K562 (cell line): ENCODE data around the gene UBE2D2. TPM values are rescaled to one million over a fixed set of nuclear protein-coding genes. Genes with fewer than 3 reads are reported as not detected.

ENCODE experiments used
- ARNT ChIP-seq, 2 experiments: fragments of 450-650 bp; IDR thresholded peaks; 2 replicates each; pipeline ENCODE4 v1.6.1; 2016; ENCODE audit warnings: mild to moderate bottlenecking in 1 of 2
- BCL6 ChIP-seq: fragments of 250-450 bp; sonication (Bioruptor Pico); IDR thresholded peaks from 2 replicates; pipeline ENCODE4 v1.4.0; 2020
- CBX5 ChIP-seq: IDR thresholded peaks from 2 replicates; pipeline ENCODE4 v1.6.1; 2014; ENCODE audit warnings: low read depth, borderline replicate concordance
- E2F6 ChIP-seq, 2 experiments: IDR thresholded peaks; 2 replicates each; pipeline ENCODE4 v1.6.1; 2011; ENCODE audit warnings: borderline replicate concordance in 1 of 2, control low read depth in 1 of 2, low read depth in 1 of 2, low read length in 1 of 2, mild to moderate bottlenecking in 1 of 2, mixed read lengths in 1 of 2, moderate library complexity in 1 of 2; ENCODE audit not compliant: insufficient read depth in 1 of 2, insufficient read length in 1 of 2, poor library complexity in 1 of 2, severe bottlenecking in 1 of 2; ENCODE audit errors: extremely low read depth in 1 of 2
- FOSL1 ChIP-seq: fragments of 200-800 bp; sonication (Bioruptor generic); conservative IDR thresholded peaks from 2 replicates; pipeline ENCODE4 v1.6.1; 2016; ENCODE audit warnings: missing genetic modification characterization, missing compliant biosample characterization
- FOXJ3 ChIP-seq: sonication (generic); formaldehyde crosslinking; IDR thresholded peaks from 2 replicates; pipeline ENCODE4 v1.4.0; 2020; ENCODE audit warnings: mild to moderate bottlenecking, missing genetic modification reagents
- FOXK1 ChIP-seq: sonication (generic); formaldehyde crosslinking; IDR thresholded peaks from 2 replicates; pipeline ENCODE4 v1.8.0; 2022; ENCODE audit warnings: missing genetic modification reagents, mild to moderate bottlenecking, borderline replicate concordance
- GABPA ChIP-seq: fragments of 200-800 bp; sonication (Bioruptor generic); conservative IDR thresholded peaks from 2 replicates; pipeline ENCODE4 v1.6.1; 2016; ENCODE audit warnings: low read depth, missing genetic modification characterization, missing compliant biosample characterization
- HLTF ChIP-seq: fragments of 450-650 bp; IDR thresholded peaks from 2 replicates; pipeline ENCODE4 v1.6.1; 2016
- JUNB ChIP-seq: fragments of 450-650 bp; formaldehyde crosslinking; conservative IDR thresholded peaks from 2 replicates; pipeline ENCODE4 v1.4.0; 2020; ENCODE audit warnings: mild to moderate bottlenecking
- LEF1 ChIP-seq: fragments of 450-650 bp; IDR thresholded peaks from 2 replicates; pipeline ENCODE4 v1.6.1; 2016; ENCODE audit warnings: mild to moderate bottlenecking
- MEF2D ChIP-seq: conservative IDR thresholded peaks from 2 replicates; pipeline ENCODE4 v1.6.1; 2016; ENCODE audit warnings: low read depth, missing genetic modification characterization, missing compliant biosample characterization
- NFATC3 ChIP-seq: fragments of 450-650 bp; IDR thresholded peaks from 2 replicates; pipeline ENCODE4 v1.6.1; 2017; ENCODE audit warnings: mild to moderate bottlenecking
- POLR2G ChIP-seq: fragments of 200-400 bp; formaldehyde crosslinking; IDR thresholded peaks from 2 replicates; pipeline ENCODE4 v1.6.1; 2017; ENCODE audit warnings: low read depth, mild to moderate bottlenecking, antibody characterized with exemption, low read length, moderate library complexity
- RB1 ChIP-seq: fragments of 450-650 bp; IDR thresholded peaks from 2 replicates; pipeline ENCODE4 v1.6.1; 2017; ENCODE audit warnings: low read depth, mild to moderate bottlenecking
- RNF219 ChIP-seq: fragments of 250-450 bp; sonication (Bioruptor Pico); IDR thresholded peaks from 2 replicates; pipeline ENCODE4 v1.5.0; 2022; ENCODE audit warnings: mild to moderate bottlenecking
- SAP30 ChIP-seq: fragments of 200-600 bp; sonication (generic); IDR thresholded peaks from 2 replicates; pipeline ENCODE4 v1.6.1; 2012; ENCODE audit warnings: borderline replicate concordance, low read depth, mild to moderate bottlenecking, moderate library complexity, low read length, control low read depth, inconsistent platforms; ENCODE audit not compliant: insufficient read depth, poor library complexity, severe bottlenecking
- SRSF1 ChIP-seq: fragments of 200-400 bp; formaldehyde crosslinking; IDR thresholded peaks from 2 replicates; pipeline ENCODE4 v1.6.1; 2017; ENCODE audit warnings: mild to moderate bottlenecking, low read depth, low read length, moderate library complexity
- TRIM24 ChIP-seq, 2 experiments: fragments of 450-650 bp; IDR thresholded peaks; 2 replicates each; pipeline ENCODE4 v1.6.1; 2016
- ZBED1 ChIP-seq: IDR thresholded peaks from 2 replicates; pipeline ENCODE4 v1.6.1; 2014
- ZKSCAN1 ChIP-seq: fragments of 150-350 bp; IDR thresholded peaks from 2 replicates; pipeline ENCODE4 v1.6.1; 2016; ENCODE audit warnings: low read depth, low read length
- ZNF263 ChIP-seq: sonication (generic); formaldehyde crosslinking; IDR thresholded peaks from 2 replicates; pipeline ENCODE4 v1.8.0; 2022; ENCODE audit warnings: mild to moderate bottlenecking, missing genetic modification reagents, borderline replicate concordance
- ZNF398 ChIP-seq: fragments of 250-450 bp; sonication (Bioruptor Pico); IDR thresholded peaks from 2 replicates; pipeline ENCODE4 v1.8.0; 2021; ENCODE audit warnings: moderate library complexity, mild to moderate bottlenecking, inconsistent platforms
- ZNF408 ChIP-seq: fragments of 250-450 bp; sonication (Bioruptor Pico); IDR thresholded peaks from 2 replicates; pipeline ENCODE4 v1.4.0; 2020; ENCODE audit warnings: low read depth, mild to moderate bottlenecking, moderate library complexity
- ZNF830 ChIP-seq: fragments of 250-450 bp; sonication (Bioruptor Pico); IDR thresholded peaks from 2 replicates; pipeline ENCODE4 v1.5.0; 2021; ENCODE audit warnings: mild to moderate bottlenecking
- polyA plus RNA-seq, 8 experiments: library from polyadenylated mRNA; depleted of rRNA in 4 of 8; stranded (reverse) in 5 of 8; unstranded in 3 of 8; fragments of >200 nt; fragmentation: Nextera tagmentation in 2 of 8; fragmentation: Illumina TruSeq in 1 of 8; extraction: Ambion mirVana in 2 of 8; extraction: Trizol in 1 of 8; gene quantifications; 2 replicates each; pipeline versions ENCODE4 v1.2.1 to v1.2.3, GENCODE V29; 2011 to 2014; ENCODE audit warnings: inconsistent platforms in 1 of 8, missing spikeins in 1 of 8
- total RNA-seq, 7 experiments: library from RNA; depleted of rRNA in 6 of 7; stranded (reverse); fragments of >200 nt in 6 of 7; fragmentation: Illumina TruSeq in 2 of 7; extraction: Trizol in 2 of 7; gene quantifications; 2 replicates each; pipeline versions ENCODE4 v1.2.1 to v1.2.3, GENCODE V29; 2011 to 2021; ENCODE audit warnings: low replicate concordance in 1 of 7

The UBE2D2 gene
- total and polyA plus RNA-seq, 9 of the 15 experiments (the other 6 are each of a cell fraction or from before 2014, with no cell fraction given) = 53.6 to 198 (median 122) TPM

- no peak for TF ChIP-seq FOXK1 (CRISPR knock-in tag)
- TF ChIP-seq LEF1 = no peak
- TF ChIP-seq ZNF408 (CRISPR knock-in tag) = no peak
- TF ChIP-seq ZNF263 (CRISPR knock-in tag) = peak; percentile 97
- no peak for TF ChIP-seq HLTF
- TF ChIP-seq TRIM24 (IDR thresholded peaks at IDR 0.05) = no peak
- peak; percentile 44 for TF ChIP-seq SAP30
- peak in 1 of 2 experiments; percentile 64 for TF ChIP-seq E2F6 (IDR thresholded peaks at IDR 0.05; ENCODE audit: borderline replicate concordance in 1 of 2, extremely low read depth in 1 of 2, insufficient read depth in 1 of 2, insufficient read length in 1 of 2, low read depth in 1 of 2, low read length in 1 of 2, poor library complexity in 1 of 2, severe bottlenecking in 1 of 2)
- TF ChIP-seq BCL6 = no peak
- no peak for TF ChIP-seq SRSF1
- peak; percentile 84 for TF ChIP-seq POLR2G
- TF ChIP-seq FOXJ3 (CRISPR knock-in tag) = no peak
- no peak for TF ChIP-seq NFATC3
- no peak for TF ChIP-seq ZNF830 (CRISPR knock-in tag)
- TF ChIP-seq MEF2D (tag) = no peak
- 0 out of 2 replicates have a peak, but pooled peaks have one; percentile 34 for TF ChIP-seq FOSL1 (tag)
- peak; percentile 47 for TF ChIP-seq RB1
- TF ChIP-seq RNF219 (CRISPR knock-in tag) = no peak
- peak; percentile 13; the same call in 1 of the 2 replicates for TF ChIP-seq ZKSCAN1
- 0 out of 2 replicates have a peak, but pooled peaks have one; percentile 29 for TF ChIP-seq CBX5
- TF ChIP-seq JUNB (CRISPR knock-in tag) = no peak
- no peak for TF ChIP-seq ARNT (IDR thresholded peaks at IDR 0.05)
- no peak for TF ChIP-seq ZBED1
- TF ChIP-seq GABPA = peak; percentile 23; the same call in 1 of the 2 replicates
- TF ChIP-seq ZNF398 (CRISPR knock-in tag) = no peak
Measured at GRCh38 chr5:139648205-139649081, 87.3 kb downstream of the UBE2D2 start, which contains the start of gene CXXC5 (continued).
